SK-N-SH (cell line): Measurements from ENCODE around the gene YARS2. TPM values are rescaled to one million over a fixed set of nuclear protein-coding genes. Genes with fewer than 3 reads are reported as not detected.

Experiments used
- CTCF ChIA-PET: fragments of 300-600, 350-600 bp; formaldehyde crosslinking; extraction: SDS; loops from one replicate; lab custom pipeline; 2021; lab: Yijun Ruan, JAX
- POLR2A ChIA-PET: fragments of 350-600 bp; sonication (Branson Sonifier 250); formaldehyde crosslinking; extraction: SDS; loops from one replicate; lab custom pipeline; 2020; ENCODE audit warnings: antibody characterized with exemption, inconsistent platforms; lab: Yijun Ruan, JAX
- DNase-seq: peaks from one replicate; pipeline ENCODE4 v3.0.0; 2012
- H2AFZ ChIP-seq: fragments of 200-600 bp; sonication (generic); 2 replicates; pipeline ENCODE4 v1.8.1; 2016; ENCODE audit warnings: antibody characterized with exemption, mild to moderate bottlenecking, low read depth
- H3F3A ChIP-seq: fragments of 200-600 bp; sonication (generic); replicated peaks from 2 replicates; pipeline ENCODE3; 2016; ENCODE audit warnings: antibody characterized with exemption, mild to moderate bottlenecking; ENCODE audit not compliant: insufficient read depth
- H3K27ac ChIP-seq, 2 experiments: fragments of 200-500 bp in 1 of 2; fragments of 200-600 bp in 1 of 2; sonication (Bioruptor generic) in 1 of 2; sonication (generic), shearing (Covaris generic) in 1 of 2; 2 replicates each; pipeline versions ENCODE4 v1.5.1 to v1.6.1; 2014 to 2016; ENCODE audit warnings: low read depth in 2 of 2, inconsistent platforms in 1 of 2, low read length in 1 of 2, mild to moderate bottlenecking in 1 of 2, mixed read lengths in 1 of 2
- H3K27me3 ChIP-seq: fragments of 200-600 bp; sonication (generic), shearing (Covaris generic); 2 replicates; pipeline ENCODE4 v1.6.1; 2016; ENCODE audit warnings: mixed run types; ENCODE audit not compliant: insufficient read depth
- H3K36me3 ChIP-seq, 2 experiments: fragments of 200-500 bp in 1 of 2; fragments of 200-600 bp in 1 of 2; sonication (Bioruptor generic) in 1 of 2; sonication (generic) in 1 of 2; replicated peaks in 1 of 2; 2 replicates each; pipeline versions ENCODE3 to v1.5.1; 2014 to 2016; ENCODE audit warnings: low read length in 1 of 2, mild to moderate bottlenecking in 1 of 2; ENCODE audit not compliant: insufficient read depth in 2 of 2, control insufficient read depth in 1 of 2
- H3K4me1 ChIP-seq, 2 experiments: fragments of 200-500 bp in 1 of 2; fragments of 200-600 bp in 1 of 2; sonication (Bioruptor generic) in 1 of 2; sonication (generic), shearing (Covaris generic) in 1 of 2; 2 replicates each; pipeline versions ENCODE4 v1.5.1 to v1.6.1; 2014 to 2016; ENCODE audit warnings: low read depth in 1 of 2, low read length in 1 of 2, mixed run types in 1 of 2; ENCODE audit not compliant: insufficient read depth in 2 of 2, control insufficient read depth in 1 of 2
- H3K4me2 ChIP-seq: fragments of 200-600 bp; sonication (generic), shearing (Covaris generic); 2 replicates; pipeline ENCODE4 v1.6.1; 2017; ENCODE audit warnings: mixed run types
- H3K4me3 ChIP-seq, 2 experiments: fragments of 200-500 bp in 1 of 2; fragments of 200-600 bp in 1 of 2; sonication (Bioruptor generic) in 1 of 2; sonication (generic), shearing (Covaris generic) in 1 of 2; 2 replicates each; pipeline versions ENCODE4 v1.5.1 to v1.8.1; 2014 to 2016; ENCODE audit warnings: low read depth in 2 of 2, inconsistent platforms in 1 of 2, low read length in 1 of 2, mild to moderate bottlenecking in 1 of 2, mixed read lengths in 1 of 2, moderate library complexity in 1 of 2
- H3K79me2 ChIP-seq: fragments of 200-600 bp; sonication (generic); 2 replicates; pipeline ENCODE4 v1.8.1; 2017; ENCODE audit warnings: mild to moderate bottlenecking; ENCODE audit not compliant: insufficient read depth
- H3K9ac ChIP-seq: fragments of 200-600 bp; sonication (generic); 2 replicates; pipeline ENCODE4 v1.6.1; 2017; ENCODE audit warnings: mixed run types
- H3K9me2 ChIP-seq: fragments of 200-600 bp; sonication (generic); 2 replicates; pipeline ENCODE4 v1.6.1; 2017; ENCODE audit warnings: mixed run types
- H3K9me3 ChIP-seq: fragments of 200-600 bp; sonication (generic); 2 replicates; pipeline ENCODE4 v1.6.1; 2017; ENCODE audit warnings: mixed run types, mild to moderate bottlenecking, moderate library complexity
- H4K20me1 ChIP-seq: fragments of 200-600 bp; sonication (generic); 2 replicates; pipeline ENCODE4 v1.6.1; 2017; ENCODE audit warnings: mild to moderate bottlenecking, mixed run types; ENCODE audit not compliant: insufficient read depth
- CHD2 ChIP-seq: fragments of 150-350 bp; IDR thresholded peaks from 2 replicates; pipeline ENCODE4 v1.6.1; 2018; ENCODE audit warnings: low read length; ENCODE audit not compliant: partially characterized antibody
- EP300 ChIP-seq, 2 experiments: IDR thresholded peaks; 2 replicates each; pipeline versions ENCODE4 v1.4.0 to v1.6.1; 2012; ENCODE audit warnings: borderline replicate concordance in 1 of 2, low read depth in 1 of 2, low read length in 1 of 2
- FOSL2 ChIP-seq: IDR thresholded peaks from 2 replicates; pipeline ENCODE4 v1.4.0; 2012; ENCODE audit warnings: low read depth, mild to moderate bottlenecking, moderate library complexity, borderline replicate concordance
- FOXJ3 ChIP-seq: sonication (generic); formaldehyde crosslinking; IDR thresholded peaks from 2 replicates; pipeline ENCODE4 v1.5.1; 2020; ENCODE audit warnings: mild to moderate bottlenecking, missing genetic modification reagents
- FOXM1 ChIP-seq: IDR thresholded peaks from 2 replicates; pipeline ENCODE4 v1.4.0; 2012; ENCODE audit warnings: low read depth, mild to moderate bottlenecking
- IRF3 ChIP-seq: fragments of 150-350 bp; IDR thresholded peaks from 2 replicates; pipeline ENCODE4 v1.6.1; 2016; ENCODE audit warnings: mild to moderate bottlenecking, low read depth, low read length
- MAX ChIP-seq: IDR thresholded peaks from 2 replicates; pipeline ENCODE4 v1.4.0; 2012; ENCODE audit warnings: low read depth
- MXI1 ChIP-seq: IDR thresholded peaks from 2 replicates; pipeline ENCODE4 v1.6.1; 2012; ENCODE audit warnings: mild to moderate bottlenecking, low read depth, low read length, improper control_type of control experiment
- RAD21 ChIP-seq: IDR thresholded peaks from 2 replicates; pipeline ENCODE4 v1.6.1; 2012; ENCODE audit warnings: mild to moderate bottlenecking, low read length
- REST ChIP-seq: IDR thresholded peaks from 2 replicates; pipeline ENCODE4 v1.6.1; 2012; ENCODE audit warnings: mild to moderate bottlenecking, low read depth, low read length, moderate library complexity
- RXRA ChIP-seq: IDR thresholded peaks from 2 replicates; pipeline ENCODE4 v1.4.0; 2012; ENCODE audit warnings: low read depth, mild to moderate bottlenecking, borderline replicate concordance
- SIN3A ChIP-seq: IDR thresholded peaks from 2 replicates; pipeline ENCODE4 v1.6.1; 2012; ENCODE audit warnings: low read depth, mild to moderate bottlenecking, low read length, moderate library complexity, borderline replicate concordance
- SMC3 ChIP-seq: IDR thresholded peaks from 2 replicates; pipeline ENCODE4 v1.6.1; 2012; ENCODE audit warnings: low read depth, low read length, improper control_type of control experiment
- TCF12 ChIP-seq: IDR thresholded peaks from 2 replicates; pipeline ENCODE4 v1.4.0; 2012
- TEAD4 ChIP-seq: IDR thresholded peaks from 2 replicates; pipeline ENCODE4 v1.4.0; 2012; ENCODE audit warnings: mild to moderate bottlenecking, borderline replicate concordance; ENCODE audit not compliant: insufficient read depth
- WGBS: methylation state at CpG from one replicate; pipeline ENCODE4 v1.1.6; 2017; ENCODE audit warnings: low lambda C conversion rate; 5-methylcytosine and 5-hydroxymethylcytosine counted together
- polyA plus RNA-seq, 3 experiments: library from polyadenylated mRNA; depleted of rRNA; stranded (reverse); fragments of >200 nt; gene quantifications; 2 replicates each; pipeline ENCODE4 v1.2.3, GENCODE V29; 2012
- TF ChIP-seq, protein P1 (sequence below): IDR thresholded peaks from 2 replicates; pipeline ENCODE4 v1.4.0; 2012; ENCODE audit warnings: low read depth, borderline replicate concordance

The YARS2 gene
- polyA plus RNA-seq, 1 of the 3 experiments (the other 2 are of a cell fraction) = 14.3 TPM

GRCh38 chr12:32768518-32768917 lies 12.8 kb upstream of the YARS2 start (continued):
- TF ChIP-seq REST = no peak
- TF ChIP-seq MAX = no peak
- no peak for TF ChIP-seq FOXJ3 (CRISPR knock-in tag)
- no peak for TF ChIP-seq RXRA

- POLR2A ChIA-PET = no interaction called here
- H3K79me2 ChIP-seq = no peaks in the 10 kb centered on the region
- H3K4me2 ChIP-seq = no peak overlapping the region
- 0 out of 2 replicates have a peak, but pooled peaks cover 10% of the 10 kb centered on the region for H3K27me3 ChIP-seq
- H3K36me3 ChIP-seq = no peaks in the 10 kb centered on the region
- H3K9me2 ChIP-seq = no peaks in the 10 kb centered on the region
- CTCF ChIA-PET = interaction anchor here (4.1 kb wide), 1 partner anchor 10 kb away, joined by 22 read pairs; the partner anchor contains the start of gene YARS2
- no peak overlapping the region for H3K4me3 ChIP-seq
- no peak overlapping the region for H3K9ac ChIP-seq
- no peaks in the 10 kb centered on the region for H3K9me3 ChIP-seq
- H4K20me1 ChIP-seq = no peaks in the 10 kb centered on the region
- TF ChIP-seq, protein P1, sequence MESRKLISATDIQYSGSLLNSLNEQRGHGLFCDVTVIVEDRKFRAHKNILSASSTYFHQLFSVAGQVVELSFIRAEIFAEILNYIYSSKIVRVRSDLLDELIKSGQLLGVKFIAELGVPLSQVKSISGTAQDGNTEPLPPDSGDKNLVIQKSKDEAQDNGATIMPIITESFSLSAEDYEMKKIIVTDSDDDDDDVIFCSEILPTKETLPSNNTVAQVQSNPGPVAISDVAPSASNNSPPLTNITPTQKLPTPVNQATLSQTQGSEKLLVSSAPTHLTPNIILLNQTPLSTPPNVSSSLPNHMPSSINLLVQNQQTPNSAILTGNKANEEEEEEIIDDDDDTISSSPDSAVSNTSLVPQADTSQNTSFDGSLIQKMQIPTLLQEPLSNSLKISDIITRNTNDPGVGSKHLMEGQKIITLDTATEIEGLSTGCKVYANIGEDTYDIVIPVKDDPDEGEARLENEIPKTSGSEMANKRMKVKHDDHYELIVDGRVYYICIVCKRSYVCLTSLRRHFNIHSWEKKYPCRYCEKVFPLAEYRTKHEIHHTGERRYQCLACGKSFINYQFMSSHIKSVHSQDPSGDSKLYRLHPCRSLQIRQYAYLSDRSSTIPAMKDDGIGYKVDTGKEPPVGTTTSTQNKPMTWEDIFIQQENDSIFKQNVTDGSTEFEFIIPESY = no peak
- TF ChIP-seq IRF3 = no peak
- no peak for TF ChIP-seq MXI1
- no peak for TF ChIP-seq REST
- TF ChIP-seq SIN3A = no peak
- no peak for TF ChIP-seq SMC3
- no peak for TF ChIP-seq CHD2
- no peak for TF ChIP-seq TEAD4
- no peak for TF ChIP-seq EP300 (IDR thresholded peaks at IDR 0.05; ENCODE audit: borderline replicate concordance in 1 of 2, low read depth in 1 of 2, low read length in 1 of 2)
- TF ChIP-seq RAD21 = no peak
- no peak for TF ChIP-seq TCF12
- TF ChIP-seq FOSL2 = no peak
- TF ChIP-seq FOXM1 = no peak
- TF ChIP-seq, all 33 proteins: peak for 0
- no peak for DNase-seq
- Histone ChIP-seq H3F3A (no peaks in the 10 kb centered on the region), H3K4me1 (no peaks in the 10 kb centered on the region), H3K27ac (no peak overlapping the region), H2AFZ (no peak overlapping the region)
- 40% methylated on average over 4 of the region's 4 CpGs for WGBS
These were observed 10.2 kb upstream of the YARS2 start for GRCh38 chr12:32765906-32766305.
